Loucy (cell line): ENCODE data around the gene APOBEC4.

Experiments
- H2AFZ ChIP-seq: fragments of 200-600 bp; sonication (generic); 2 replicates; pipeline ENCODE4 v1.6.0; 2016; ENCODE audit warnings: antibody characterized with exemption, mild to moderate bottlenecking, low read length, moderate library complexity
- H3F3A ChIP-seq: fragments of 200-600 bp; 2 replicates; pipeline ENCODE4 v1.6.0; 2016; ENCODE audit warnings: antibody characterized with exemption, low read depth, mild to moderate bottlenecking
- H3K27me3 ChIP-seq: fragments of 200-600 bp; sonication (generic); 2 replicates; pipeline ENCODE4 v1.6.1; 2014; ENCODE audit warnings: low read length, mild to moderate bottlenecking; ENCODE audit not compliant: insufficient read depth, poor library complexity, severe bottlenecking
- H3K36me3 ChIP-seq: fragments of 200-600 bp; sonication (generic); 2 replicates; pipeline ENCODE4 v1.6.1; 2016; ENCODE audit warnings: low read length; ENCODE audit not compliant: insufficient read depth
- H3K4me1 ChIP-seq: fragments of 200-600 bp; sonication (generic); 2 replicates; pipeline ENCODE4 v1.5.1; 2014; ENCODE audit warnings: low read length, mild to moderate bottlenecking; ENCODE audit not compliant: insufficient read depth, poor library complexity, severe bottlenecking
- H3K4me2 ChIP-seq: fragments of 200-600 bp; sonication (generic); 2 replicates; pipeline ENCODE4 v1.6.0; 2014; ENCODE audit warnings: antibody characterized with exemption, low read length, low read depth, mild to moderate bottlenecking; ENCODE audit not compliant: poor library complexity, severe bottlenecking
- H3K4me3 ChIP-seq: fragments of 200-600 bp; sonication (generic); 2 replicates; pipeline ENCODE4 v1.5.1; 2014; ENCODE audit warnings: low read length, mild to moderate bottlenecking, mixed read lengths; ENCODE audit not compliant: poor library complexity, severe bottlenecking
- H3K79me2 ChIP-seq: fragments of 200-600 bp; sonication (generic); 2 replicates; pipeline ENCODE4 v1.6.1; 2014; ENCODE audit warnings: low read length; ENCODE audit not compliant: insufficient read depth
- H3K9ac ChIP-seq: fragments of 200-600 bp; sonication (generic); 2 replicates; pipeline ENCODE4 v1.6.0; 2014; ENCODE audit warnings: mild to moderate bottlenecking, low read depth, low read length, moderate library complexity; ENCODE audit not compliant: poor library complexity, severe bottlenecking
- H3K9me2 ChIP-seq: fragments of 200-600 bp; sonication (generic); replicated peaks from 2 replicates; pipeline ENCODE4 v1.6.1; 2016; ENCODE audit warnings: low read depth, low read length, mixed read lengths
- H3K9me3 ChIP-seq: fragments of 200-600 bp; sonication (generic); 2 replicates; pipeline ENCODE4 v1.6.1; 2014; ENCODE audit warnings: mild to moderate bottlenecking, antibody characterized with exemption, low read length, low read depth; ENCODE audit not compliant: insufficient read depth
- H4K20me1 ChIP-seq: fragments of 200-600 bp; sonication (generic); 2 replicates; pipeline ENCODE4 v1.6.0; 2014; ENCODE audit warnings: antibody characterized with exemption, low read length, mild to moderate bottlenecking; ENCODE audit not compliant: insufficient read depth, poor library complexity, severe bottlenecking
- EZH2phosphoT487 ChIP-seq: fragments of 200-600 bp; IDR thresholded peaks from 2 replicates; pipeline ENCODE4 v1.6.1; 2018; ENCODE audit warnings: antibody characterized with exemption, mild to moderate bottlenecking, moderate library complexity, borderline replicate concordance
- TF ChIP-seq, protein P1 (sequence below): fragments of 200-600 bp; sonication (generic); conservative IDR thresholded peaks from 2 replicates; pipeline ENCODE4 v1.5.1; 2014; ENCODE audit warnings: mild to moderate bottlenecking, antibody characterized with exemption, low read length

Gene APOBEC4, protein sequence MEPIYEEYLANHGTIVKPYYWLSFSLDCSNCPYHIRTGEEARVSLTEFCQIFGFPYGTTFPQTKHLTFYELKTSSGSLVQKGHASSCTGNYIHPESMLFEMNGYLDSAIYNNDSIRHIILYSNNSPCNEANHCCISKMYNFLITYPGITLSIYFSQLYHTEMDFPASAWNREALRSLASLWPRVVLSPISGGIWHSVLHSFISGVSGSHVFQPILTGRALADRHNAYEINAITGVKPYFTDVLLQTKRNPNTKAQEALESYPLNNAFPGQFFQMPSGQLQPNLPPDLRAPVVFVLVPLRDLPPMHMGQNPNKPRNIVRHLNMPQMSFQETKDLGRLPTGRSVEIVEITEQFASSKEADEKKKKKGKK

DNA sequence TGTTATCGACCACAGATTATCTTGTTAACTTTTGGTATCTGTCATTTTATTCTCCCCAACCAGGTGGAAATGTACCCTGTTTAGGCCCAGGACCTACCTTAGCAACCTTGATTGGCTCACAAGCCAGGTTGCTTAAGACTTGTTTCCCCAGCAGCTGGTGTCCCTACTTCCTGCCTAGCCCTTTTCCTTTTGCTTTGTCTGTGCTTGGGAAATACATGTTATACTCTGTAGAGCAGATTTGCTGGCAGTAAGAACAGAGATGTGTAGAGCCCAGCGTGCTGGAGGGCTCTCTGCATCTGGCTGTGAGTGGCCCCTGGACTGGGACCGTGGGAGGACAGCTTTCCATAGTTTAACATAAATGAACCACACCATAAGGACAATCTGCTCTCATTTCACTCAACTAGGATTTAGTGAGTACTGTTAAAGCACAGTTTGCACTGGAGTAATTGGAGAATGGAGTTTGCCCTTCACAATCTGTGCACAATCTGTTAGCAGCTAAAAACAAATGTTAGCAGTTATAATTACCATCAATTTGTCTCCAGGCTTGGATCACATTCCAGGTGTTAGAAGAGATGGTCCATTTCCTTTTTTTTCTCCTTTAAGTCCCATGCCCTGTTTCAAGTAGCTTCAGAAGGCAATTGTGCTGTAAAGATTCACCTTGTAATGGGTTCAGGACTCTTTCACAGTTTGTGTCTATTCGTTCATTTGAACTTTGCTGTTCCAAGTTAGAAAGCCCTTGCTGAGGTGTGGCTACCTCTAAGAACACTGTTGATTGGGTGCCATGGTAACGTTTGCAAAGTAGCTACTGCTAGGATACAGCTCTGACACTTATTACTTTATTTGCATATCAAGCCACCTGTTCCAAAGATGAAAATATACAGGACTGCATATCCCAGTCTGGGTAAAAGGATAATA is at the start of gene APOBEC4:
Gene APOBEC4 (minus strand): TSS at position 770 of the 915 bp plus-strand sequence. CDS start 4,535 bp downstream, outside the sequence.
- no peaks in the 10 kb centered on the region for H4K20me1 ChIP-seq
- TF ChIP-seq EZH2phosphoT487, result no peak
- TF ChIP-seq, protein P1, sequence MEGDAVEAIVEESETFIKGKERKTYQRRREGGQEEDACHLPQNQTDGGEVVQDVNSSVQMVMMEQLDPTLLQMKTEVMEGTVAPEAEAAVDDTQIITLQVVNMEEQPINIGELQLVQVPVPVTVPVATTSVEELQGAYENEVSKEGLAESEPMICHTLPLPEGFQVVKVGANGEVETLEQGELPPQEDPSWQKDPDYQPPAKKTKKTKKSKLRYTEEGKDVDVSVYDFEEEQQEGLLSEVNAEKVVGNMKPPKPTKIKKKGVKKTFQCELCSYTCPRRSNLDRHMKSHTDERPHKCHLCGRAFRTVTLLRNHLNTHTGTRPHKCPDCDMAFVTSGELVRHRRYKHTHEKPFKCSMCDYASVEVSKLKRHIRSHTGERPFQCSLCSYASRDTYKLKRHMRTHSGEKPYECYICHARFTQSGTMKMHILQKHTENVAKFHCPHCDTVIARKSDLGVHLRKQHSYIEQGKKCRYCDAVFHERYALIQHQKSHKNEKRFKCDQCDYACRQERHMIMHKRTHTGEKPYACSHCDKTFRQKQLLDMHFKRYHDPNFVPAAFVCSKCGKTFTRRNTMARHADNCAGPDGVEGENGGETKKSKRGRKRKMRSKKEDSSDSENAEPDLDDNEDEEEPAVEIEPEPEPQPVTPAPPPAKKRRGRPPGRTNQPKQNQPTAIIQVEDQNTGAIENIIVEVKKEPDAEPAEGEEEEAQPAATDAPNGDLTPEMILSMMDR, result no peak
- H3K36me3 ChIP-seq, result no peaks in the 10 kb centered on the region
- H3K27me3 ChIP-seq, result no peaks in the 10 kb centered on the region
- H3K4me3 ChIP-seq, result no peak within 1 kb of the TSS
- H3K4me2 ChIP-seq, result peak within 1 kb of the TSS; percentile 10
- no peaks in the 10 kb centered on the region for H3K9me3 ChIP-seq
- no peak within 1 kb of the TSS for H3K9ac ChIP-seq
- H2AFZ ChIP-seq, result peak within 1 kb of the TSS; percentile 13; the same call in 1 of the 2 replicates
- no peaks in the 10 kb centered on the region for H3K9me2 ChIP-seq
- no peaks in the 10 kb centered on the region for H3F3A ChIP-seq
- H3K79me2 ChIP-seq, result no peaks in the 10 kb centered on the region
- peaks cover 22% of the 10 kb centered on the region for H3K4me1 ChIP-seq

DNA sequence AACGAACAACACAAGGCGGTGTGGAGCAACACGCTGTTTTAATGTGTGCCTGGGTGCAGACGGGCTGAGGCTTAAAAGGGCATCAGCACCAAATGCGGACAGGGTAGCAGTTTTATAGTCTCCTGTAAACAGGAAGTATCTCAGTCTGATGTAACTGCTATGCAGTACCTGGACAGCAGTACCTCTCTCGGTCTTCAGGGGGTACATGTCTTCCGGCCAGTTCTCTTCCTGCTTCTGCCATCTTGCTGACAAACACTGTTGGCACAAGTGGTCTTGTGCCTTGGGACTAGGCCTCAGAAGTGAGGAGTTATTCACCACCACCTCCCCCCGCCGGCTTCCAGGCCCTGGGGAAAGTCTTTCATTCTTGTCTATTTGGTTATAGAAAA is 49.7 kb upstream of the APOBEC4 start:
- Histone ChIP-seq H3K4me1 (peaks cover 11% of the 10 kb centered on the region), H3K36me3 (no peaks in the 10 kb centered on the region), H3K9ac (no peak overlapping the region), H2AFZ (no peak overlapping the region), H3K4me2 (no peak overlapping the region), H3K4me3 (no peak overlapping the region), H3F3A (no peaks in the 10 kb centered on the region), H3K9me3 (no peaks in the 10 kb centered on the region), H3K27me3 (no peaks in the 10 kb centered on the region), H3K79me2 (no peaks in the 10 kb centered on the region), H4K20me1 (no peaks in the 10 kb centered on the region), H3K9me2 (no peaks in the 10 kb centered on the region)
- TF ChIP-seq, protein P1, result 0 out of 2 replicates have a peak, but pooled peaks have one; percentile 11
- no peak for TF ChIP-seq EZH2phosphoT487

DNA sequence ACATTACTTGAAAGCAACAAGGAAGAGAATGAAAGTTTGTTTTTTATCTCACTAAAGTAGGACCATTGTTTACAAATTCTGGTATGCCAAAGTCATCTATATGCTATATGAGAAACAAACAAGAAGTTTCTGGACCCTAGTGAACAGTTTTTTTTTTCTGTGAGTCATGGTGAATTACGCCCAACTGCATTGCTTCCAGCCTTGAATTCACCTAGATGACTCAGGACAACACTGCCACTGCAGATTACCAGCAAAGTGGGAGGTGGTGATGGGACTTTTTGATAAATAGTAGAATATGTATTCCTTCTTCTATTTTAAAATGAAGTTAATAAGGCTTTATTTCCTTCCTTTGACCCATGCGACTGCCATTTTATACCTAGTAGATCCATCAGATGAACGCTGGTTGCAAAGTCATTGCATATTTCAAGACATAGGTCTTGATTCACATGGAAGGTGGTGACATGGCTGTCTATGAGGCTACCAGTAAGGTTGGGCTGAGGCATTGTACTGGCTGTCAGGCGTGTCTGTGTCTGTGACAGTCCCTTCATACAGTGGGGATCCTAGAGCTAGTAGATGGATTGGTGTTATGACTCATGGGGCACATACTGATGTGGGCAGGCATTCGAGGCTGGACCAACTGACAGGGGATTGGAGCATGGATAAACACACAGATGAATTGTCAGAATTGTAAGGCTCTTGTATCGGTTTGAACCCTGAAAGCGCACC is 49.1 kb upstream of the APOBEC4 start:
- no peak overlapping the region for H3K4me3 ChIP-seq
- H4K20me1 ChIP-seq, result no peaks in the 10 kb centered on the region
- H3K9me3 ChIP-seq, result no peaks in the 10 kb centered on the region
- no peaks in the 10 kb centered on the region for H3K79me2 ChIP-seq
- no peaks in the 10 kb centered on the region for H3K27me3 ChIP-seq
- no peak overlapping the region for H2AFZ ChIP-seq
- no peaks in the 10 kb centered on the region for H3F3A ChIP-seq
- H3K9ac ChIP-seq, result no peak overlapping the region
- H3K4me2 ChIP-seq, result no peak overlapping the region
- peaks cover 14% of the 10 kb centered on the region for H3K4me1 ChIP-seq
- H3K9me2 ChIP-seq, result no peaks in the 10 kb centered on the region
- no peak for TF ChIP-seq EZH2phosphoT487
- TF ChIP-seq, protein P1, result no peak
- H3K36me3 ChIP-seq, result no peaks in the 10 kb centered on the region
